A673 (cell line): ENCODE measurements around the gene ZNF831. TPM values are rescaled to one million over a fixed set of nuclear protein-coding genes. Genes with fewer than 3 reads are reported as not detected.

Source experiments
- BruUV-seq: library from RNA; stranded (reverse); fragments of 400-500 nt; replicated peaks from 2 replicates; lab custom pipeline; 2021; lab: Mats Ljungman, UMichigan
- CTCF ChIA-PET: fragments of 300-600 bp; sonication (Branson Sonifier 250); formaldehyde crosslinking; loops from one replicate; lab custom pipeline; 2022; ENCODE audit warnings: antibody characterized with exemption; lab: Charles Lee
- POLR2A ChIA-PET: fragments of 300-600 bp; sonication (Branson Sonifier 250); formaldehyde crosslinking; loops from one replicate; lab custom pipeline; 2022; ENCODE audit warnings: antibody characterized with exemption; ENCODE audit not compliant: low non-redundant PET; lab: Charles Lee
- DNase-seq: peaks from one replicate; pipeline ENCODE4 v3.0.0-alpha.2; 2015; ENCODE audit warnings: low spot score
- H3K27ac ChIP-seq: fragments of 200-600 bp; sonication (generic); 2 replicates; pipeline ENCODE4 v1.5.1; 2016; ENCODE audit warnings: mixed run types, low read depth, mild to moderate bottlenecking, mixed read lengths, antibody characterized with exemption, low read length; ENCODE audit not compliant: poor library complexity, severe bottlenecking
- H3K27me3 ChIP-seq: fragments of 200-600 bp; sonication (generic); replicated peaks from 2 replicates; pipeline ENCODE4 v1.6.1; 2017; ENCODE audit warnings: mixed run types, low read depth, mild to moderate bottlenecking, mixed read lengths, antibody characterized with exemption, low read length; ENCODE audit not compliant: insufficient read depth, poor library complexity
- H3K36me3 ChIP-seq: fragments of 200-600 bp; sonication (generic); 2 replicates; pipeline ENCODE4 v1.6.1; 2016; ENCODE audit warnings: mixed run types, mild to moderate bottlenecking, mixed read lengths, antibody characterized with exemption, low read length; ENCODE audit not compliant: insufficient read depth, poor library complexity, severe bottlenecking
- H3K4me1 ChIP-seq: fragments of 200-600 bp; sonication (generic); 2 replicates; pipeline ENCODE4 v1.6.1; 2017; ENCODE audit warnings: mixed run types, mild to moderate bottlenecking, mixed read lengths, antibody characterized with exemption, low read length; ENCODE audit not compliant: insufficient read depth, poor library complexity, severe bottlenecking
- H3K4me3 ChIP-seq: fragments of 200-600 bp; sonication (generic); 2 replicates; pipeline ENCODE4 v1.5.1; 2016; ENCODE audit warnings: low read depth, mixed run types, mild to moderate bottlenecking, mixed read lengths, low read length; ENCODE audit not compliant: poor library complexity, severe bottlenecking
- H3K9me3 ChIP-seq: fragments of 200-600 bp; sonication (generic); 2 replicates; pipeline ENCODE4 v1.6.1; 2016; ENCODE audit warnings: mixed run types, low read depth, mild to moderate bottlenecking, mixed read lengths, antibody characterized with exemption, low read length; ENCODE audit not compliant: poor library complexity, severe bottlenecking
- EZH2 ChIP-seq: fragments of 200-600 bp; sonication (generic); IDR thresholded peaks from 2 replicates; pipeline ENCODE4 v1.6.1; 2017; ENCODE audit warnings: borderline replicate concordance, low read depth, mild to moderate bottlenecking, mixed read lengths, antibody characterized with exemption, low read length; ENCODE audit not compliant: poor library complexity, severe bottlenecking
- intact Hi-C: fragments of 100-400 bp; cut with micrococcal nuclease; formaldehyde crosslinking; loops from one replicate; pipeline ENCODE4 v1.10.0; 2022; ENCODE audit not compliant: unreplicated experiment
- total RNA-seq: library from RNA; stranded (reverse); gene quantifications from 2 replicates; pipeline ENCODE4 v1.2.3, GENCODE V29; 2021
- TF ChIP-seq, protein P1 (sequence below): fragments of 300-800, 200-600 bp; sonication (generic); conservative IDR thresholded peaks from 2 replicates; pipeline ENCODE4 v1.5.1; 2017; ENCODE audit warnings: low read depth, mild to moderate bottlenecking, antibody characterized with exemption, low read length, moderate library complexity, mixed read lengths

ZNF831 gene
- total RNA-seq, 1 experiment from 2014 or later: not detected

DNA sequence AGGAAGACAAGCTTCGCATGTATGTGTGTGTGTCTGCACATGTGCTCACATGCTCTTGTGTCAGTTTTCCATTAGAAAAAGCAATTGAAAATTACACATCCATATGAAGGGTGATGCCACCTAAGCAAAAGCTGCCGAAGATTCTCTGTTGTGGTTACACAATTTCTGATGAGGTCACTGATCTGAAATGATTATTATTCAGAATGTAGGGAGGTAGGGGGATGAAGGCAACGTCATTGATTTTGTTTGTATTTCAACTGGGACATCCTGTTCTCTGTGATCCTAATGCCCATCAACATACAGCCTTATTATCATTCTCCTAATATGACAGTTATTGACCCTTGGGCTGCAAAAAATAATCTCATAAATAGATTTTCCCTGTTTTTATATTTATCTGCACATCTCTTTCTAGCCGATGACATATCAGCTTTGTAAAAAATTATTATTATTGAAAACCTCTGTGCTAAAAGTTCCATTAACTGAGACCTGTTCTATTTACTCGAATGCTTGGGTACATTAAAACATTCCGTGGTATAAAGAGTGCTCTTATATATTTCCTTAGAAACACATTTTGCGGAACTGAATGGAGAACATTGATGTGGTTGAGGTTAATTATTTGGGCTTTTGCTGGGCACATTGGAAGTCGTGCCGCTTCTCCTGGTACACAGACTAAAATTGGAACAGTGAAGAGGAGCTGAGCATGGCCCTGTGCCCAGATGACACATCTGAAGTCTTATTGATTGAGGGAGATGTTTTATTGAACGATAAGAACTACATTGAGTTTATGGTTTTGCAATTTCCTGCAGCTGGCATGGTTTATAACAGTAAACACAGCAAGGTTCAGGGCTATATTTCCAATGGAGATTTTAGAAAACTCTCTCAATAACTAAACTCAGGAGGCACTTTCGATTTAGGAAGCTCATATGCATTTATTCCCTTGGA, 51.3 kb downstream of the ZNF831 start:
- Histone ChIP-seq H3K9me3 (no peaks in the 10 kb centered on the region), H3K27ac (no peak overlapping the region), H3K4me1 (no peaks in the 10 kb centered on the region), H3K27me3 (peaks cover 12% of the 10 kb centered on the region), H3K36me3 (no peaks in the 10 kb centered on the region), H3K4me3 (no peak overlapping the region)
- DNase-seq: no peak
- no TSS peak for BruUV-seq
- TF ChIP-seq, protein P1, sequence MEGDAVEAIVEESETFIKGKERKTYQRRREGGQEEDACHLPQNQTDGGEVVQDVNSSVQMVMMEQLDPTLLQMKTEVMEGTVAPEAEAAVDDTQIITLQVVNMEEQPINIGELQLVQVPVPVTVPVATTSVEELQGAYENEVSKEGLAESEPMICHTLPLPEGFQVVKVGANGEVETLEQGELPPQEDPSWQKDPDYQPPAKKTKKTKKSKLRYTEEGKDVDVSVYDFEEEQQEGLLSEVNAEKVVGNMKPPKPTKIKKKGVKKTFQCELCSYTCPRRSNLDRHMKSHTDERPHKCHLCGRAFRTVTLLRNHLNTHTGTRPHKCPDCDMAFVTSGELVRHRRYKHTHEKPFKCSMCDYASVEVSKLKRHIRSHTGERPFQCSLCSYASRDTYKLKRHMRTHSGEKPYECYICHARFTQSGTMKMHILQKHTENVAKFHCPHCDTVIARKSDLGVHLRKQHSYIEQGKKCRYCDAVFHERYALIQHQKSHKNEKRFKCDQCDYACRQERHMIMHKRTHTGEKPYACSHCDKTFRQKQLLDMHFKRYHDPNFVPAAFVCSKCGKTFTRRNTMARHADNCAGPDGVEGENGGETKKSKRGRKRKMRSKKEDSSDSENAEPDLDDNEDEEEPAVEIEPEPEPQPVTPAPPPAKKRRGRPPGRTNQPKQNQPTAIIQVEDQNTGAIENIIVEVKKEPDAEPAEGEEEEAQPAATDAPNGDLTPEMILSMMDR: no peak
- no peak for TF ChIP-seq EZH2
- POLR2A ChIA-PET: interaction anchor here (0.6 kb wide), 1 partner anchor 134 kb away, joined by 3 read pairs; no protein-coding TSS in a partner anchor
- intact Hi-C loops: no loop called here
- CTCF ChIA-PET: no interaction called here

DNA sequence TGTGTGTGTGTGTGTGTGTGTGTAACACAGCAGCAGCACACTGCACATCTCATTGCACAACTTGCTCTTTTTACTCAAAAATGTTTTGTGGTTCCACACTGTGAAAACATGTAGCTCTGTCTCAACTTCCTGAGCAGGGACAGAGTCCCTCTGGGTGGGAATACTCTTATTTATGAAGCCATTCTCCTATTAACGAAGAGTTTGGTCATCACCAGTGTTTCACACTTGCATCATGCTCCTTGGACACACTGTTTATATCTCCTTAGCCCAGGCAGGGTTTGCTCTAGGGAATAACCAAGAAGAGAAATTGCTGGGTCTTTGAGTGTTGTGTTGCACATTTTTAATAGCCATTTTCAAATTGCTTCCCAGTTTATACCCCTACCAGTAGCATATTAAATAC, 53.6 kb downstream of the ZNF831 start:
- Histone ChIP-seq H3K4me1 (peaks cover 5% of the 10 kb centered on the region), H3K9me3 (no peaks in the 10 kb centered on the region), H3K36me3 (no peaks in the 10 kb centered on the region), H3K4me3 (no peak overlapping the region), H3K27me3 (peaks cover 35% of the 10 kb centered on the region), H3K27ac (no peak overlapping the region)
- ChIA-PET POLR2A (no interaction called here), CTCF (no interaction called here)
- BruUV-seq: no TSS peak
- TF ChIP-seq EZH2: no peak
- TF ChIP-seq, protein P1: no peak
- intact Hi-C loops: no loop called here
- DNase-seq: no peak

DNA sequence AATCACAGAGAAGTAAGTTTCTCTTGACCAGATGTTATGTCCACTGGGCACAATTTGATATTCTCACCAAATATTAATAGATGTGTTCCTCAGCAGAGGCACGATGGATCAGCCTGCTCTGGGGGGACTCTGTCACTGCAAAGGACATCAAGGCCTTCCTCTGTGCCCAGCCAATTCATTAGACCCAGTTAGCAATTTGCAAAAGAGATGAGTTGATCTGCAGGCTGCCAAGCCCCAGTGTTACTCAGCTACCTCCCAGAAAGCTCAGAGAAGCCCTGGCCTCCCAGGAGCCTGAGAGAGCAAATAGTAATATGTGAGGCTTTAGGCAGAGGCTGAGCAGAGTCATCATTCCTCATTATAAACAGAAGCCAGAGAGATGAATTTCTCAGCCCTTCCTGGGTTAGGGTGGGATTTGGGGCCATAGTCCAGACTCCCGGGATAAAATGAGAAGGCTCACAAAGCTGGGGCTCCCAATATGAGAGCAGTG, 54.2 kb downstream of the ZNF831 start:
- Histone ChIP-seq H3K27ac (no peak overlapping the region), H3K9me3 (no peaks in the 10 kb centered on the region), H3K27me3 (peaks cover 39% of the 10 kb centered on the region), H3K4me3 (no peak overlapping the region), H3K4me1 (peaks cover 11% of the 10 kb centered on the region), H3K36me3 (no peaks in the 10 kb centered on the region)
- intact Hi-C loops: no loop called here
- no TSS peak for BruUV-seq
- no peak for DNase-seq
- ChIA-PET POLR2A (interaction anchor here (0.7 kb wide), 1 partner anchor 149 kb away, joined by 5 read pairs; no protein-coding TSS in a partner anchor), CTCF (interaction anchor here (0.6 kb wide), 1 partner anchor 95 kb away, joined by 6 read pairs; no protein-coding TSS in a partner anchor)
- no peak for TF ChIP-seq EZH2
- TF ChIP-seq, protein P1: no peak
